GM12878 (cell line): Measurements from ENCODE around the gene MYPN.

Experiments used
- HDAC6 ChIP-seq: fragments of 200-600 bp; sonication (generic); IDR thresholded peaks from one replicate; pipeline ENCODE4 v1.8.0; 2017; ENCODE audit warnings: antibody characterized with exemption; ENCODE audit not compliant: unreplicated experiment
- NR2C2 ChIP-seq: IDR thresholded peaks from 2 replicates; pipeline ENCODE4 v1.6.1; 2011; ENCODE audit warnings: borderline replicate concordance, low read depth; ENCODE audit not compliant: control insufficient read depth, insufficient read length
- PAX5 ChIP-seq: IDR thresholded peaks from 2 replicates; pipeline ENCODE4 v1.6.1; 2011; ENCODE audit warnings: low read depth, low read length, borderline replicate concordance
- POLR2A ChIP-seq: IDR thresholded peaks from 2 replicates; pipeline ENCODE4 v1.6.1; 2011; ENCODE audit warnings: low read depth, mild to moderate bottlenecking, low read length
- SRF ChIP-seq, 2 experiments: IDR thresholded peaks; 2 replicates each; pipeline ENCODE4 v1.6.1; 2011; ENCODE audit warnings: low read depth in 2 of 2, low read length in 2 of 2, mild to moderate bottlenecking in 1 of 2, moderate library complexity in 1 of 2
- TF ChIP-seq, protein P1 (sequence below): fragments of 450-650 bp; IDR thresholded peaks from 2 replicates; pipeline ENCODE4 v1.6.1; 2017; ENCODE audit warnings: antibody characterized with exemption, mild to moderate bottlenecking, moderate library complexity

DNA sequence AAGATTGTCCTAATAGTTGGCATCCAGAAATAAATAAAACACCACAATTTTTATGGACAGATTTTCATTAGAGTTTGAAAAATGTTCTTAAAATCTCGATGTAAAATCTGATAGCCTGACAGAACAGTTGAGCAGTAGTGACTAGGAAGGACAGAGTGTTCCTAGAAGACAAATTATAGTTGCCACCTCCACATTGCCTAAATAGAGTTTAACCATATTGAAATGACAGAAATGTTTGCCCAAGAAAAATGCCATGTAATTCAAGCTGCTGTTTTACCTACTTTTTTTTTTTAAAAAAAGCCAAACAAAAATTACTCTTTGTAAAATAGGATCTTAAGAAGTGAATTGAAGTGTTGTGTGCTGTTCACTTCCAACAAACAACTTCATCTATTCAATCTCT lies 25.3 kb upstream of the MYPN start:
- TF ChIP-seq HDAC6: no peak
- no peak for TF ChIP-seq PAX5
- TF ChIP-seq, protein P1, sequence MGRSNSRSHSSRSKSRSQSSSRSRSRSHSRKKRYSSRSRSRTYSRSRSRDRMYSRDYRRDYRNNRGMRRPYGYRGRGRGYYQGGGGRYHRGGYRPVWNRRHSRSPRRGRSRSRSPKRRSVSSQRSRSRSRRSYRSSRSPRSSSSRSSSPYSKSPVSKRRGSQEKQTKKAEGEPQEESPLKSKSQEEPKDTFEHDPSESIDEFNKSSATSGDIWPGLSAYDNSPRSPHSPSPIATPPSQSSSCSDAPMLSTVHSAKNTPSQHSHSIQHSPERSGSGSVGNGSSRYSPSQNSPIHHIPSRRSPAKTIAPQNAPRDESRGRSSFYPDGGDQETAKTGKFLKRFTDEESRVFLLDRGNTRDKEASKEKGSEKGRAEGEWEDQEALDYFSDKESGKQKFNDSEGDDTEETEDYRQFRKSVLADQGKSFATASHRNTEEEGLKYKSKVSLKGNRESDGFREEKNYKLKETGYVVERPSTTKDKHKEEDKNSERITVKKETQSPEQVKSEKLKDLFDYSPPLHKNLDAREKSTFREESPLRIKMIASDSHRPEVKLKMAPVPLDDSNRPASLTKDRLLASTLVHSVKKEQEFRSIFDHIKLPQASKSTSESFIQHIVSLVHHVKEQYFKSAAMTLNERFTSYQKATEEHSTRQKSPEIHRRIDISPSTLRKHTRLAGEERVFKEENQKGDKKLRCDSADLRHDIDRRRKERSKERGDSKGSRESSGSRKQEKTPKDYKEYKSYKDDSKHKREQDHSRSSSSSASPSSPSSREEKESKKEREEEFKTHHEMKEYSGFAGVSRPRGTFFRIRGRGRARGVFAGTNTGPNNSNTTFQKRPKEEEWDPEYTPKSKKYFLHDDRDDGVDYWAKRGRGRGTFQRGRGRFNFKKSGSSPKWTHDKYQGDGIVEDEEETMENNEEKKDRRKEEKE: no peak
- no peak for TF ChIP-seq SRF (IDR thresholded peaks at IDR 0.05; ENCODE audit: low read depth in 2 of 2, low read length in 2 of 2)
- no peak for TF ChIP-seq NR2C2
- TF ChIP-seq POLR2A: no peak
